Activated CD8-positive, alpha-beta memory T cell treated with anti-CD3 and anti-CD28 coated beads, Interleukin-2, amount 50 U/mL, for 48 hours (primary cell): Measurements from ENCODE around the gene ASPHD2.

Experiments
- DNase-seq: peaks from one replicate; pipeline ENCODE4 v3.0.0-alpha.2; 2020

ASPHD2 gene

DNA sequence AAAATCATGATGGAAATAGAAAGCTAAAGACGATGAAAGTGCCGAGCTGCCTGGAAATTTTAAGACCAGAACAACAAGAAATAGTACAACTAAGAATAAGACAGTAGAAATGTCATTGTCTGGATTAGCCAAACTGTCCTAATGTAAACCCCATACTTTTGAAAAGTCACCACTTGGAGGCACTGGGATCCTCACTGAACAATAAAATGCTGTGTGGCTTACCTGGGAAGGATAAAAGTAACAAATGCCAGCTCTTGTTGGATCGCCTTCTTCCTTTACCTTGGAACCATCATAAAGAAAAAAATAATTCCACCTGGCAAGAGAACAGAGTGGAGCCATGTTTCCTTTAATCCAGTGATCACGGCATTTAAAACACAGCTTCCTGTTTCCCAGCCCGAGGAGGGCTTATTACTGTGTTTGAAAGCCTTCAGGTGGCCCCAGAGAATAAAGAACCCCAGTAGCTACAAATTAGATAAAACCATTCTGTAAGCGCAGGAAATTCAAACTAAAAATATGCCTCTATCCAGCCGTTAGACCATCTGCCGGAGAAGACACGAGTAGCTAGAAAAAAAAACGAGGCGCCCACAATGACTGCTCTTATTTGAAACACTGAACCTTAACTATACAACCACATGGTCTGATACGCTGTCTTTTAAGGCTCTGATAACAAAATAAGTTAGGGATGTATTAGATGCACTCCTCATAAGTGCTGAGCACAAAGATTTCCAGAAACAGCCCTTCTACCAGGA lies 50.2 kb downstream of the ASPHD2 start:
- no peak for DNase-seq

DNA sequence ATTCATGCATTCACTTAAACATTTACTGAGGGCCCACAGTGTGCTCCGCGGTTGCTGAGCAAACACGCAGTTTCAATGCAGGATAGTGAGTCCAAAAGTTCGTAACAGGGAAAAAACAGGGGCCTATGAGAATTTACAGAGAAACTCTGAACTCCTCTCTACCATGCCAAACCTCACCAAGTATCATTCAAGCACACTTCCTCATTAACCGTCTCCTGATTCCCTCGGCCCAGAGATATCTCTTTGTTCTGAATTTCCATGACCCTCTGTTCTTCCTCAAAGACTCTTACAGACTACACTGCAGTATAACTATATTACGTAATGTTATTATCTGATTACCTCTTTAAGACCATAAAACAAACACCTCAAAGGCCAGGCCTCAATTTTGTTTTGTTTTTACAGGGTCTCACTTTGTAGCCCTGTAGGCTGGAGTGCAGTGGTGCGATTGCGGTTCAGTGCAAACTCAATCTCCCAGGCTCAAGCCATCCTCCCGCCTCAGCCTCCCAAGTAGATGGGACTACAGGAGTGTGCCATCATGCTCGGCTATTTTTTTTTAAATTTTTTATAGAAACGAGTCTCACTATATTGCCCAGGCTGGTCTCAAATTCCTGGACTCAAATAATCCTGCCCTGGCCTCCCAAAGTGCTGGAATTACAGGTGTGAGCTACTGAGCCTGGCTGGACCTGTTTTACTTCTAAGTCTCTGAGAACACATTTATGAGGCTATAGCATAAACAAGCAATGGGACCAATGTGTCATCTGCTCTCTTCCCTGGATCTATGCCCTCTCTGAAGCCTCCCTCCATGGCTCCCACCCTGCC lies 50.9 kb downstream of the ASPHD2 start:
- no peak for DNase-seq

DNA sequence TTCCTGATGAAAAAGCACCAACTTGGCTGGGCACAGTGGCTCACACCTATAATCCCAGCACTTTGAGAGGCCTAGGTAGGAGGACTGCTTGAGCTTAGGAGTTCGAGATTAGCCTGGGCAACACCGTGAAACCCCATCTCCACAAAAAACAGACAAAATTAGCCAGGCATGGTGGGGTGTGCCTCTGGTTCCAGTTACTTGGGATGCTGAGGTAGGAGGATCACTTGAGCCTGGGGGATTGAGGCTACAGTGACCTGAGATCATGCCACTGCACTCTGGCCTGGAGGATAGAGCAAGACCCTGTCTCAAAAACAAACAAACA lies 51.5 kb downstream of the ASPHD2 start:
- no peak for DNase-seq

DNA sequence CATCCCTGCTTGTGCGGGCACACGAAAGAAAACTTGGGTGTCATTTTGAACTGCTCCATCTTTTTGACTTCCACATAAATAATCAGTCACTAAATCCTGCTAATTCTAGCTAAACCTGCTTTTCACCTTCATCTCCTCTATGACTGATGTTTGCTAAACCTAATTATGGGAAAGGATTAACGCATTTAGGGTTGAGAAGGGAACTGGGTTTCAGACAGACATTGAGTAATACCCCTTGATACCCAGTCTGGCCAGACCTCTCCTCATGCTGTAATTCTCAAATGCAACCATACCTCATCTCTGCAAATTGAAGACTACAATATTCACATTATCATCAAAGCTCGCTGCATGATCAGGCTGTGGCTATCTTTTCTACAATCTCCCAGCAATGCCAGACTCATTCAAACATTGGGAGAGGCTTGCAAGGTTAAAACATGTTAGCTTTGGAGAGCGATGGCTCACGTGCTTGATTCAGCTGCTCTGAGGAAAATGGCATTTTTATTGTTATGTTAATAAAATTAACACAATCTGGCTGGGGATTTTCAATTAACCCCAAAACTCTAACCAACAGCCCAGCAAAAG lies 52.1 kb downstream of the ASPHD2 start:
- no peak for DNase-seq

DNA sequence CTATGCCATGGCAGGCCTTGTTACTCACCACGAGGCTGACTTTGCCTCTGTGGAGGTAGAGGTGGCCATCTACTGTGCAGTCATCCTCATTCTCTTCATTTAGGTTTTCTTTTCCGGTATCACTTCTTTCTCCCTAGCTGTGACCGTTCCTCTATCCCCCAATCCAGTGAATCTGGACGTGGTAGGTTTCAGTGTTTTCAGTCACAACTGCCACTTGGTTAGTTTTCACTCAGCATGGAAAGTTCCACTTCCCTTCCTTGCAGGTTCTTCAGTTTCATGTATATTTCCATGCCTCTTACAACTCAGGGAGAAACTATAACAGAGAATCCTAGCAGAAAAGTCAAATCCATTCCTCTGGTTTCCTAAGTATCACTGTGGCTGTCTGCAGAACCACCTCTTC lies 52.6 kb downstream of the ASPHD2 start:
- no peak for DNase-seq

DNA sequence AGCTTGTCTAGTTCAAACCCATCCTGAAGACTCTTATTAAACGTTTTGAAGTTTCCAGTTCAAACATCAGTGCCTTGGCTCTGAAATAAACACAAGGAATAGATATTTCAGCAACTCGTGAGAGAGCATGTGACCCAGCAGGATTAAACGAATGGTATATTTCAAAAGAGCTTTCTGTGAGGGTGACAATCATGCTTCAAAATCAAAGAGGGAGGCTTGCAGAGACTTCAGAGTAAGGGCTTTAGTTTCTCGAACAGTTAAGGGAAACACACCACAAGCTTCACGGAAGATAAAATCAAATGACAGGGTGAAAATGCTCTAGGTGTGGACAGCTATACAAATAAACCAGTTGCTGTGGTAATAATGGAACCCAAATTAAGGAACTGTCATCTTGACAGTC lies 53.1 kb downstream of the ASPHD2 start:
- DNase-seq = no peak

DNA sequence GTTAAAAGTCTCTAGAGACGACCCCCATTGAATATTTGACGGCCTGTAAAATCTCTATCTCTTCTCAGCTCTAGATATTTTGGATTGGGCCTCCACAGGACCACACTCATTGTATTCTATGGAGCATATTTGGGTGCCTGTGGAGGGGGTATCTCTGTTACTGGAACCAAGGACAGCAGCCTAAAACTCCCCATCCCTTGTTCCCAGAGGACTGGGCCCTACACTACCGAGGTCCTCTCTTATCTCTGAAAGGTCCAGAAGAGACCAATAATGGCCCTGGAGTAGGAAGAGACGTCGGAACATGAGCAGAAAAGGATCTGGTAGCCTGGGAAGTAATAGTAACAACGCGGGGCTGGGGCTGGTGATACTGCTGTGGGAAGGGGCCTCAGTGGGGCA lies 54.0 kb downstream of the ASPHD2 start:
- DNase-seq = no peak

DNA sequence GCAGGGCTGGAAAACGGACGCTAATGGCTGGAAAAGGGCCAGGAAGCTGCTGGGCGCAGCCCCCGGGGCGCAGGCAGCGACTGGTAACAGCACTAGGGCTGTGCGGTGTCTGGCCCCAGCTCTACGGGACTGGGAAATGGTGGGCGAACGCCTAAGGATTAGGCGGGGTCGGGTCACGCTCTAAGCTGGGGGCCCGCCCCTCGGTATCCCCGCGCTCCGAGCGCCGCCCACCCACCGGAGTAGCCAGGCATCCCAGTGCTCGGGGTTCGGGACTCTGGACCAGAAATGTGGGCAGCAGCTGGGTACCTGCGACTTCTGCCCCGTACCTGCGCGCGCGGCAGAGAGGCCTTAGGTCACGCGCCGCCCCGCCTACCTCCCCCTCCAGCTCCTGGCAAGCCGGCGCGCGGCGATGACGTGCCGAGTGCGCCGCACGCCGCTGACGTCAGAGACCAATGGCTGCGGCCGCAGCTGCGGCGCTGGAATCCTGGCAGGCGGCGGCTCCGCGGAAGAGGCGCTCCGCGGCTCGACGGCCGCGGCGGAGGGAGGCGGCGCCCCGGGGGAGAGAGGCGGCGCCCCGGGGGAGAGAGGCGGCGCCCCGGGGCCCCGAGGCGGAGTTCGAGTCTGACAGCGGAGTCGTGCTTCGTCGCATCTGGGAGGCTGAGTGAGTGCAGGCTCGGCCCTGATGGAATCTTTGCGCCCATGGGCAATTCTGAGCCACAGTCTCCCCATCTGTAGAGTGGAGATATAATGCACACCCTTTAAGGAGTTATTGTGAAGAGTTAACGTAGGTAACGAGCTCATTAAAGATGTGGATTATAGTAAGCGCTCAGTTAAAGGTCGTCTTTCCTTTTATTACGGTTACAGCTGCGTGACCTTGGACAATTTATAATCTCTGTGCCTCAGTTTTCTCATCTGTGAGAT lies 54.6 kb downstream of the ASPHD2 start, which contains the start of the genes HPS4 and SRRD:
TSS of gene HPS4 (minus strand) at position 345 of the 921 bp plus-strand sequence. CDS start 2,021 bp downstream, outside the sequence.
TSS of gene SRRD (plus strand) at position 439 of the 921 bp plus-strand sequence. CDS start at position 453, 14 bp downstream.
- peak; percentile 99 for DNase-seq

DNA sequence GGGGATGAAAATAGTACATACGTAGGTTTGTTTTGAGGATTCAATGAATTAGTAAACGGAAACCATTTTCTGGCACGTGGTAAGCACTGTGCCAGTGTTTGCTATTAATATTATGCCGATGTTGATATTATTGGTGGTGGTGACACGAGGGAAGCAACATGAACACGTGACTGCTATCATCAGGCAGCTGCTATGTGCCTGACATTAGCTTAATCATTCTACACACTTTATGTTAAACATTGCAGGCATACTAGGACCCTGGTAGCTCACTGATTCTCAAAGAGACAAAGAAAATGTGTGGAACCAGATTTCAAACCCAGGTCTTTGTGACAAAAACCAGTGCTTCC lies 55.3 kb downstream of the ASPHD2 start:
- DNase-seq = no peak

DNA sequence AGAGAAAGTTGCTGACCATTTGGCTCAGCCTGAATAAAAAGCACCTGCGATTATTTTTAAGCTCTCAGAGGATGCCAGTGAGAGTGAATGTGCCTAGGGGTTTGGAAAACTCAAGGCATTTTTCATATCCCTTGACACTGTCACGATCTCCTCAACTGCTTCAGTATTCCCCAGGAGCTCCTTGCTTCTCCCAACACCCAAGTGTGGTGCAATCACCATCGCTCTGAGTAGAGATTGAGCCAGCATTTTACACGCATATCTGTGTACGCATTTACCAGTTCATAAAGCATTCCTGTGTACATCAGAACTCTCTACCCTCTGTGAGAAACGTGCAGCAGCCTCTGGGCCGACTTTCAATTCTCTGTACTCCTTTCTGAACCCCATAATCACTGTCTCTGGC lies 56.0 kb downstream of the ASPHD2 start:
- no peak for DNase-seq

DNA sequence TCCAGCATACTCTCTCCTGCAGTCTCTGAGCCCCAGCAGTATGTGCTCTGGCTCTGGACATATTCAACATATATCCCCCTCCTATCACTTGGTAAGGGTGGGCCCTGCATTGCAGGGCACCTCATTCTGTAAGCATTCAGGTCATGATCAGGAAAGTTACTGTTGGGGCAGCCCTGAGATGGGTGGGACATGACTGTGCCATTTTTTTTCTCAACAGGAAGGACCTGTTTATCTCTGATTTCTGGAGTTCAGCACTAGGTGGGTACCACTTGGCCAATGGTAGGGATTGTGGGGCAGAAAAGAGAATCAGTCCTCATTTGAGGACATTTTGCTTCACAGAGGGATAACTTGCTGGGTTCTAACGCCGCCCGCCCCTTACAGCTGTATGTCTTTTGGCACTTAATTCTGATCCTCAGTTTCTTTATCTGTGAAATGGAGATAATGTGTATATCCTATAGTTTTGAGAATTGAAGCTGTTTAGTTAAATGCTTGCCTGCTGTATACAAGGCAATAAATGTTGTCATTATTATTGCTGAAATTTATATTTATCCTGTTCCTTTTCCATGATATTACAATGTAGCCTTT lies 56.8 kb downstream of the ASPHD2 start:
- no peak for DNase-seq

DNA sequence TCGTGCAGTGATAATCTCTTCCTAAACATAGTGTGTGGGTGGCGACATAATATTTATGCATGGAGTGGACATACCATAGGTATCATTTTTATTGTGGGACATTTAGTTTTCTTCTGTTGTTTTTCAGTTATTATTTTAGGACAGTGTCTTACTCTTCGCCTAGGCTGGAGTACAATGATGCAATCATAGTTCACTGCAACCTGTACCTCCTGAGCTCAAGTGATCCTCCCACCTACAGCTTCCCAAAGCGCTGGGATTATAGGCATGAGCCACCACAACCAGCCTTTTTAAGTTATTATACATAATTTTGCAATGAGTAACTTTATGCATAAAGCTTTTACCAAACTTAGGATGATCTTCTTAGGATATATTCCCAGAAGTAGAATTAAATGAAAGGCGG lies 57.3 kb downstream of the ASPHD2 start:
- no peak for DNase-seq

DNA sequence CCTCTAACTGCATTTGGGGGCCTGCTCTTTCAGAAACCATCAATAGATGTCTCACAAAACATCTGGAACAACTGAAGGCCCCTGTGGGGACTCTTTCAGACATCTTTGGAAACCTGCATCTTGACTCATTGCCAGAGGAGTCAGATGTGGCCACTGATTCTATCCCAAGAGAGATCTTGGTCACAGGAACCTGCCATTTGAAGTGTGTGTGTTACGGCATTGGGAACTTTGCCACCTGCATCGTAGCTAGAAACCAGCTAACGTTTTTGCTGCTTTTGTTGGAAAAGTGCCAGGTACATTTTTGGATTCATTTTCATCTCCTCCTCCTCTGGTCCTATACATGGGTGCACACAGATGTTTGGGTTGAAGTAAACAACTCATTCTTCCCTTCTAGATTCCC lies 58.9 kb downstream of the ASPHD2 start:
- no peak for DNase-seq

DNA sequence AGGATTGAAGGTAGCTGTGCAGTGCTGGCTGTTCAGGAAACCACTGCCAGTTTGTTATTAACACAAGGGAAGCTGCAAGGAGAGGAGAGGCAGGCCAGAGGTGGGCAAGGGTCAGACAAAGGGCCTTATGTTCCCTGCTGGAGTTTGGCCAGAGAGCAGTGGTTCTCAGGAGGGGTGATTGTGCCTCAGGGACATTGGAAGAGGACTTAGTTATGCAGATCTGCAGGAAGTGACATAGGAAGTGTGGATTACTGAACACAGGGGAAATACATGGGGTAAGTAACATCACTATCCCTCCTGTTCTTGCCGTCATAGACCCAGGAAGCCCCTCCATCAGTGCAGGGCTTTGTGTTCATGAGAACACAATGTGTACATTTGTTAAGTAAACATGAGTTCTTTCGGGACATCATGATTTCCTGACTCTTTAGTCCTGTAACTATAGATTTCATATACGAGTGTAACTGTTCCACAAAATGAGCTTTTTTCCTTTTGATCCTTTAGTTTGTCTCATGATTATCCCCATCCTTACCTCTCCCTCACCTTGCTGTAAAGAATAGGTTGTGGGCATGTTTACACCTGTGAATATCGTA lies 60.5 kb downstream of the ASPHD2 start:
- no peak for DNase-seq

DNA sequence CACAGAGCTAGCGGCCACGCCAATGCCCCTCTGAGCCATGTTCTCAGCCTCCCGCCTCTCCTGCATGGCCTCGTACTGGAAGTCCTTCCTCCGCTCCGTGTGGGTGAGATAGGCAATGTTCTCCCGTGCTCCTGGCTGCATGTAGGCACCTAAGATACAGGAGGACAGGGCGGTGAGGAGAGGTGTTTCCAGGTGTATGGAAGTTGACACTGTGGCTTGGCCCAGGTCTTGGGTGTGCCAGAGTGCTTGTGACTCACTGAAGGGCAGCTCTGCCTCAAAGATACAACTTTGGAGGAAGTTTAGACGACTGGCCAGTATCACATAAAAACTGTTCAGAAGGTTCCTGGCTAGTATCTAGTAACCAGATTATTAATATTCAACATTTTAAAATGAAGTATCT lies 63.2 kb downstream of the ASPHD2 start:
- DNase-seq = no peak

DNA sequence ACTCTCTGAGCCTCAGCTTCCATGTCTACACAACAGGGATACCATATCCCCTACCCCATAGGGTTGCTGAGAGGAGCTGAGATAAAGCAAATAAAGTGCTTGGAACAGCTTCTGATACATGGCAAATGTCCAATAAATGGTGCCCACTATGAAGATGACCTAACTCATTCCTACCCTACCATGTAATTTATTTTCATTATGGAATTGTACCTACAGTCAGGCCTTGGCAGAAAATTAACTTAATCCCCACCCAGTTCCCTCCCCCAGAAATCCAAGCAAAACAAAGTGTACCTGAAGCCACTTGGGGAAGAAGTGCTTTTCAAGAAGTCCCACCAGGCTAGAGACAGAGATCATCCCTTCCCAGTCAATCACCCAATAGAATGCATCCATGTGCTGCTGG lies 65.4 kb downstream of the ASPHD2 start:
- no peak for DNase-seq
